ENCODE data around the gene TUBGCP4. TPM values are rescaled to one million over a fixed set of nuclear protein-coding genes. Genes with fewer than 3 reads are reported as not detected.

Gene TUBGCP4
- total RNA-seq, 1 donor from 2014 or later = 14.1 TPM

- DNase-seq = no peak
Observed at GRCh38 chr15:43404130-43404529, 33.2 kb downstream of the TUBGCP4 start.

GRCh38 chr15:43406189-43406588 lies 35.3 kb downstream of the TUBGCP4 start:
- DNase-seq = peak; percentile 35

GRCh38 chr15:43406808-43407207 lies 35.9 kb downstream of the TUBGCP4 start:
- no peak for DNase-seq

- DNase-seq = no peak
Observed at GRCh38 chr15:43408789-43409188, 37.9 kb downstream of the TUBGCP4 start.

GRCh38 chr15:43410572-43411214 lies 39.8 kb downstream of the TUBGCP4 start:
- DNase-seq = no peak

- DNase-seq = no peak
Observed at GRCh38 chr15:43412096-43412495, 41.2 kb downstream of the TUBGCP4 start.

GRCh38 chr15:43414196-43414595 lies 43.3 kb downstream of the TUBGCP4 start:
- DNase-seq = no peak

GRCh38 chr15:43420435-43420834 lies 49.5 kb downstream of the TUBGCP4 start:
- no peak for DNase-seq

GRCh38 chr15:43420876-43421275 lies 50.0 kb downstream of the TUBGCP4 start:
- DNase-seq = no peak

- no peak for DNase-seq
Observed at GRCh38 chr15:43423793-43424192, 52.9 kb downstream of the TUBGCP4 start.

- no peak for DNase-seq
Observed at GRCh38 chr15:43429687-43430086, 58.8 kb downstream of the TUBGCP4 start.

- DNase-seq = no peak
Observed at GRCh38 chr15:43433165-43433564, 62.3 kb downstream of the TUBGCP4 start.

- DNase-seq = no peak
Observed at GRCh38 chr15:43433661-43434303, 62.9 kb downstream of the TUBGCP4 start.

- DNase-seq = no peak
Observed at GRCh38 chr15:43434446-43434845, 63.5 kb downstream of the TUBGCP4 start.

- no peak for DNase-seq
Observed at GRCh38 chr15:43436395-43436794, 65.5 kb downstream of the TUBGCP4 start.

- no peak for DNase-seq
Observed at GRCh38 chr15:43439268-43439667, 68.4 kb downstream of the TUBGCP4 start.

GRCh38 chr15:43440721-43441281 lies 69.9 kb downstream of the TUBGCP4 start:
- peak; percentile 57 for DNase-seq

- no peak for DNase-seq
Observed at GRCh38 chr15:43441316-43441715, 70.4 kb downstream of the TUBGCP4 start.

GRCh38 chr15:43446344-43446743 lies 75.4 kb downstream of the TUBGCP4 start:
- no peak for DNase-seq

- DNase-seq = no peak
Observed at GRCh38 chr15:43449981-43450380, 79.1 kb downstream of the TUBGCP4 start.

Measured in skin of body (tissue), 2 donors.